Activated B cell treated with CpG ODN at 0.5 μM for 24 hours (primary cell): ENCODE data around the gene RADIL. TPM values are rescaled to one million over a fixed set of nuclear protein-coding genes. Genes with fewer than 3 reads are reported as not detected.

Experiments used
- ATAC-seq: fragments of 200-7000 bp; cut with Tn5 transposase; one replicate; pipeline ENCODE4 v1.10.0; 2021; ENCODE audit warnings: low read depth, mild to moderate bottlenecking, moderate library complexity
- CTCF ChIA-PET: fragments of 350-600 bp; sonication (Branson Sonifier 250); formaldehyde crosslinking; loops from one replicate; lab custom pipeline; 2021; ENCODE audit warnings: antibody characterized with exemption; lab: Charles Lee
- POLR2A ChIA-PET: fragments of 350-600 bp; sonication (Branson Sonifier 250); formaldehyde crosslinking; loops from one replicate; lab custom pipeline; 2021; ENCODE audit warnings: antibody characterized with exemption; lab: Charles Lee
- DNase-seq: peaks from one replicate; pipeline ENCODE4 v3.0.0; 2022
- H3K27ac Mint-ChIP-seq: one replicate; pipeline ENCODE4 v1.8.0; 2020; ENCODE audit warnings: mixed read lengths
- H3K27me3 Mint-ChIP-seq: one replicate; pipeline ENCODE4 v1.8.0; 2021; ENCODE audit warnings: mixed read lengths
- H3K36me3 Mint-ChIP-seq: one replicate; pipeline ENCODE4 v1.8.0; 2021; ENCODE audit warnings: low read depth, mixed read lengths
- H3K4me1 Mint-ChIP-seq: one replicate; pipeline ENCODE4 v1.8.0; 2021; ENCODE audit warnings: mixed read lengths
- H3K4me3 Mint-ChIP-seq: one replicate; pipeline ENCODE4 v1.8.0; 2020; ENCODE audit warnings: mild to moderate bottlenecking, mixed read lengths
- H3K9me3 Mint-ChIP-seq: one replicate; pipeline ENCODE4 v1.8.0; 2020; ENCODE audit warnings: mixed read lengths
- CTCF ChIP-seq: fragments of 200-600 bp; IDR thresholded peaks from one replicate; pipeline ENCODE4 v1.8.0; 2022; ENCODE audit warnings: antibody characterized with exemption, mild to moderate bottlenecking
- intact Hi-C: fragments of 100-400 bp; cut with micrococcal nuclease; formaldehyde crosslinking; loops from one replicate; pipeline ENCODE4 v1.15.1; 2024
- total RNA-seq: library from RNA; stranded (reverse); gene quantifications from 2 replicates; pipeline ENCODE4 v1.2.3, GENCODE V29; 2022

RADIL gene
- total RNA-seq, result not detected in 2 replicates

- H3K36me3 Mint-ChIP-seq, result no peaks in the 10 kb centered on the region
- peak within 1 kb of the TSS; percentile 46 for H3K4me3 Mint-ChIP-seq
- peak; percentile 62 for DNase-seq
- intact Hi-C loops, result loop anchor here (1.0 to 10.0 kb wide), 3 partner anchors 53 to 269 kb away; no protein-coding TSS in a partner anchor
- ATAC-seq, result peak; percentile 97
- H3K4me1 Mint-ChIP-seq, result peaks cover 12% of the 10 kb centered on the region
- H3K27ac Mint-ChIP-seq, result no peak within 1 kb of the TSS
- TF ChIP-seq CTCF, result no peak
- CTCF ChIA-PET, result interaction anchor here (0.5 kb wide), 1 partner anchor 84 kb away, joined by 3 read pairs; no protein-coding TSS in a partner anchor
- H3K9me3 Mint-ChIP-seq, result no peaks in the 10 kb centered on the region
- peaks cover 45% of the 10 kb centered on the region for H3K27me3 Mint-ChIP-seq
- POLR2A ChIA-PET, result no interaction called here
Measured at GRCh38 chr7:4883372-4884144, at the start of gene RADIL. Gene RADIL (minus strand): TSS chr7:4883716. CDS start chr7:4878139, 5,577 bp downstream.

GRCh38 chr7:4931943-4932342 is 48.4 kb upstream of the RADIL start:
- Mint-ChIP-seq H3K4me3 (no peak overlapping the region), H3K9me3 (no peaks in the 10 kb centered on the region), H3K27me3 (no peaks in the 10 kb centered on the region), H3K36me3 (no peaks in the 10 kb centered on the region), H3K27ac (no peak overlapping the region), H3K4me1 (no peaks in the 10 kb centered on the region)
- CTCF ChIA-PET, result no interaction called here
- intact Hi-C loops, result no loop called here
- POLR2A ChIA-PET, result no interaction called here
- TF ChIP-seq CTCF, result no peak
- DNase-seq, result no peak
- no peak for ATAC-seq

- Mint-ChIP-seq H3K9me3 (no peaks in the 10 kb centered on the region), H3K4me1 (no peaks in the 10 kb centered on the region), H3K4me3 (no peak overlapping the region), H3K36me3 (no peaks in the 10 kb centered on the region), H3K27ac (no peak overlapping the region), H3K27me3 (peaks cover 2% of the 10 kb centered on the region)
- DNase-seq, result no peak
- ChIA-PET CTCF (no interaction called here), POLR2A (no interaction called here)
- ATAC-seq, result no peak
- intact Hi-C loops, result no loop called here
- no peak for TF ChIP-seq CTCF
Measured at GRCh38 chr7:4929005-4929404, 45.5 kb upstream of the RADIL start.

GRCh38 chr7:4928445-4928844 is 44.9 kb upstream of the RADIL start:
- Mint-ChIP-seq H3K9me3 (no peaks in the 10 kb centered on the region), H3K27me3 (peaks cover 2% of the 10 kb centered on the region), H3K4me3 (no peak overlapping the region), H3K4me1 (no peaks in the 10 kb centered on the region), H3K27ac (no peak overlapping the region), H3K36me3 (no peaks in the 10 kb centered on the region)
- ATAC-seq (no peak), DNase-seq (no peak)
- ChIA-PET CTCF (no interaction called here), POLR2A (interaction anchor here (0.6 kb wide), 1 partner anchor 1337 kb away, joined by 4 read pairs; no protein-coding TSS in a partner anchor)
- no peak for TF ChIP-seq CTCF
- intact Hi-C loops, result no loop called here

GRCh38 chr7:4919969-4920766 is 36.7 kb upstream of the RADIL start:
- Mint-ChIP-seq H3K9me3 (no peaks in the 10 kb centered on the region), H3K27ac (no peak overlapping the region), H3K27me3 (no peaks in the 10 kb centered on the region), H3K36me3 (no peaks in the 10 kb centered on the region), H3K4me1 (no peaks in the 10 kb centered on the region), H3K4me3 (no peak overlapping the region)
- ChIA-PET CTCF (no interaction called here), POLR2A (no interaction called here)
- no peak for TF ChIP-seq CTCF
- intact Hi-C loops, result no loop called here
- no peak for ATAC-seq
- no peak for DNase-seq
